ENCODE results near the gene TTC4. TPM values are rescaled to one million over a fixed set of nuclear protein-coding genes. Genes with fewer than 3 reads are reported as not detected.

The TTC4 gene
- total RNA-seq, 1 donor from 2014 or later = 13.2 TPM

GRCh38 chr1:54742282-54742681 is 26.6 kb downstream of the TTC4 start:
- intact Hi-C loops (cut with micrococcal nuclease) = no loop called here
- ATAC-seq = peak; percentile 25
- DNase-seq = no peak

- DNase-seq (no peak), ATAC-seq (peak; percentile 54)
- intact Hi-C loops (cut with micrococcal nuclease) = no loop called here
These were observed 28.0 kb downstream of the TTC4 start for GRCh38 chr1:54743416-54744226.

GRCh38 chr1:54744696-54745095 is 29.0 kb downstream of the TTC4 start:
- intact Hi-C loops (cut with micrococcal nuclease) = no loop called here
- DNase-seq (no peak), ATAC-seq (no peak)

- intact Hi-C loops (cut with micrococcal nuclease) = no loop called here
- ATAC-seq = no peak
- no peak for DNase-seq
These were observed 29.6 kb downstream of the TTC4 start for GRCh38 chr1:54745274-54745673.

DNA sequence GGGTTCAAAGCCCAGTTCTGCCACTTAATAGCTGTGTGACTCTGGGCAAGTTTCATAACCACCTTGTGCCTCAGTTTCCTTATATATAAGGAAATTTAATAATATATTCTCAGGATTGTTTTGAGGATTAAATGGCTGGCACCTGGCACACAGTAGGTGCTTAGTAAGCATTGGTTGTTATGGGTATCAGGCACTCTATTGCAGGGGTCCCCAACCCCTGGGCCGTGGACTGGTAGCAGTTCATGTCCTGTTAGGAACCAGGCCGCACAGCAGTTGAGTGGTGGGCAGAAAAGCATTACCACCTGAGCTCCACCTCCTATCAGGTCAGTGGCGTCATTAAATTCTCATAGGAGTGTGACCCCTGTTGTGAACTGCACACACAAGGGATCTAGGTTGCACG is 30.2 kb downstream of the TTC4 start:
- intact Hi-C loops (cut with micrococcal nuclease) = no loop called here
- no peak for ATAC-seq
- DNase-seq = no peak

- intact Hi-C loops (cut with micrococcal nuclease) = no loop called here
- DNase-seq (no peak), ATAC-seq (no peak)
These were observed 32.6 kb downstream of the TTC4 start for GRCh38 chr1:54748094-54748835.

GRCh38 chr1:54750596-54750995 is 34.9 kb downstream of the TTC4 start:
- no peak for ATAC-seq
- intact Hi-C loops (cut with micrococcal nuclease) = no loop called here
- no peak for DNase-seq

DNA sequence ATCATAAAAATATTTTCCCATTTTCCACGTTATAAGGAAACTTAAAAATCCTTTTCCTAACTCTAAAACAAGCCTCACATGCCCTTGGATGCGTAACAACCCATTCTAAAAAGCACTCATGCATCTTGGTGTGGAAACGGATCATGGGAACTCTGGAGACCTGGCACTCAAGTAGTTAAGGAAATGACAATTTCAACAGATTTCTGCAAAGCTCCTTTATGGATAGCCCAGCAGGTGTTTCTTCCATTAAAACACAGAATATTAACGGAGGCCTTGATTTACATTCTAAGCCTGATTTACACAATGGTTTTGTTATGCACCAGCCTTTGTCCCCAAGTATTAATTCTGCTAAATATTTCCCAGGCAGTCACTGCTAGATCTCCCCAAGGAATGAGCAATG is 35.8 kb downstream of the TTC4 start:
- no peak for ATAC-seq
- intact Hi-C loops (cut with micrococcal nuclease) = no loop called here
- DNase-seq = no peak

DNA sequence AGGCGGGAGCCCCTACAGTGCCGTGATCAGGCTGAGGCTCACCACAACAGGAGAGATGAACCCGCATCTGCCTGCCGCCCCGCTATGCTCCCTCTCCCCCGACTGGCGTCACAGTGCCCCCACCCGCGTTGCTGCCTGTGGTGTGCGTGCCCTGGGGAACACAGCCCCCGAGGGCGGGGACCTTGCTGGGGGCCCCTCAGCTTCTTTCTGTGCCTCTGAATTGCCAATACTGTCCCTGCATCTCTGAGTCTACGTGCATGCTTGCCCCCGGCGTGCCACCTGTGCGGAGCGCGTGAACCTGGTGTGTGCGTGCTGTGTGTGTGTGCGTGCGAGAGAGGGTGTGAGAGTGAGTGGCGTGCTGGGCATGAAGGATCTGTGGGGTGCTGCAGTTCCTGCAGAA is 38.4 kb downstream of the TTC4 start:
- DNase-seq (no peak), ATAC-seq (no peak)
- intact Hi-C loops (cut with micrococcal nuclease) = no loop called here

- ATAC-seq (no peak), DNase-seq (no peak)
- intact Hi-C loops (cut with micrococcal nuclease) = no loop called here
These were observed 39.0 kb downstream of the TTC4 start for GRCh38 chr1:54754486-54755285.

- DNase-seq (no peak), ATAC-seq (no peak)
- intact Hi-C loops (cut with micrococcal nuclease) = no loop called here
These were observed 42.2 kb downstream of the TTC4 start for GRCh38 chr1:54757833-54758232.

DNA sequence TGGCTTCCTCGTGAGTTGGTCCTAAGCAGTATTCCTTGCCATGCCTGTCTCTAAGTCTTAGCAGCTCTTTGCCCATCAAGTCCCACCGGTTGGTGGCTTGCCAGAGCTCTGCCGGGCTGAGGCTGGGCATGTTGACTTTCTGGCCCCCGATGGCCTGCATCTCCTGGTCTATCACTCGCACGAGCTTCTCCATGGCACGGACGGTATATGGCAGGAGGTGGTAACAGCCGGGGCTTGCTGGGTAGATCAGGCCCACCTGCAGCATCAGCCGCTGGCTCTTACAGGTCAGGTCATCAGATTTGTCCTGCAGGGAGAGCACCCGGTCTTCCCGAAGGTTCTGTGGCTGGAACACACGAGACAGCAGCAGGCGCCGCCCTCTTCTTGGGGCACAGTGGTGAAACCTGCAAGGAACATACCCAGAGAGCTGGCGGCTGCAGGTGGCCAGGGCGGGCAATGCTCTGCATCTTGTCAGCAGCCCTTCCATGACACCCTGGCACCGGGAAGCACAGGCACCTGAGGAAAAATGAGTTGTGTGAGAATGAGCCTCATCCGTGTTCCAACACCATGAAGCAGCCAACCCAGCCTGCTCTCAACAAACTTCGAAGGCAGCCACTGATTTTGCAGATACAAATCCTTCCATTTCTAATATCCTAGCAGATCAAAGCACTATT is 43.2 kb downstream of the TTC4 start:
- ATAC-seq (no peak), DNase-seq (no peak)
- intact Hi-C loops (cut with micrococcal nuclease) = no loop called here

DNA sequence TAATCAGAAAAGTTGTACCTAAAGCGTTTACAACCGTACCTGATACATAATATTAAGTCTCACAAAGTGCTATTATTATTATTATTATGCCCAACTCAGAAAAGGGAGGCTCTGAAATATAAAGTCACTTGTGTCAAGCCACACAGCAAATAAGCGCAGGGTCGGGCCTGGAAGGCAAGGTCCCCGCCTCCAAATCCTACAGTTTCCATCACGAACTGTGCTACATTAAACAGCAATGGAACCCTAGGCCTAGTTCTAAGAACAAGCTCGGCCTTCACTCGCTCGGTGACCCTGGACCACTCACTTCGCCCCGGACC is 48.1 kb downstream of the TTC4 start:
- intact Hi-C loops (cut with micrococcal nuclease) = no loop called here
- DNase-seq (no peak), ATAC-seq (no peak)

DNA sequence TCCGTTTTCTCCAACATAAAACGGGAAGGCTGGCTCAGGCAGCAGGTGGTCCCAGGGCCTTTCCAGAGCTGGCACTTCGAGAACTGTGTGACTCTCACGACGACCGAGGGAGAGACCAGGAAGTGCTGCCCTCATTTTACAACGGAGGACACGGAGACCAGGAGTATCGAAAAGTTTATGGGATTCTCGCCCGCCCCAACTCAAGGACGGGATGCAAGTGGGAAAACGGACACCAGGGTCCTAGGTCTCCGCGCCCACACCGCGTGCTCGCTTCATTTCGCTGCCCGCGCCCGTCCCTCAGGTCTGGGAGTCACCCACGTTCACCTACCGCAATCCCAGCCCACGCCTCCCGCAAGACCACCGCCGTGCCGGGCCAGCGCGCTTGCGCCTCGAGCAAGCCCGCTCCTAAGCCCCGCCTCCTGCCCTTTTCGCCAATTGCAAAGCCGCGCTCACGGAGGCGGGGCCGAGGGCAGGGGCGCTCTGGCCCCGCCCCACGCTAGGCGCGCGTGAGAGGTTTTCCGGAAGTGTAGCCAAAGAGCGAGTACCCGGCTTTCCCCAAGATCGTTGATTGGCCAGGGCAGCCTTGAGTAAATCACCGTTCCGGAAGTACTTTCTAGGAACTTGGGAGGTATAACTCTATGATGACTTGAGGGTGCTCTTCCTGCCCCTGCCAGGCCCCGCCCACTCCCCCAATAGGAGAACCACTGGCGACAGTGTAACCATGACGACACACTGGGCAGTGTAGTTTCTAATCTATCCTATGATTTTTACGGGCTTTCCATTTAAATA is 48.7 kb downstream of the TTC4 start, which contains the start of gene PARS2:
PARS2 (minus strand) TSS at position 391 of the 789 bp plus-strand sequence. CDS start 5,362 bp downstream, outside the sequence.
- intact Hi-C loops (cut with micrococcal nuclease) = no loop called here
- DNase-seq = peak; percentile 98
- ATAC-seq = peak; percentile 98

- peak; percentile 34 for ATAC-seq
- intact Hi-C loops (cut with micrococcal nuclease) = no loop called here
These were observed 49.4 kb downstream of the TTC4 start for GRCh38 chr1:54764922-54765561.

DNA sequence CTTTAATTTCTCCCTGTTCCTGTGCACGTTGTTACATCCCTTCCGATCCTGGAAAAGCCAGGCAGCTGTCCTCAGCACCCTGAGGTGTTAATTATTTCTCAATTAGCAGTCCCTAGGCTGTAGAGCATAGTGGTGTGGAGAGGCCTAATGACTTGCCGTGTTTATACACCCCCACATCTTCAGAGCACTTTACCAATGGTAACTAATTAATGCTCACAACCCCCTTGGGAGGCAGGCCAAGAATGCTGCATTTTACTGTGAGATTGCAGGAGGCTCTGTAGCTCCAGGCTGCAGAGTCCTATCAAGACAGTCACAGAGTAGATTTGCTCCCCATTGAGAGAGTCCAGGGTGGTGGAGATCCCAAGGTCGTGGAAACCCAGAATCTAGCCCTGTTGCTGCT is 51.1 kb downstream of the TTC4 start:
- ATAC-seq (no peak), DNase-seq (no peak)
- intact Hi-C loops (cut with micrococcal nuclease) = no loop called here

More at GRCh38 chr1:54764922-54765561, 49.4 kb downstream of the TTC4 start:
- DNase-seq = no peak

DNA sequence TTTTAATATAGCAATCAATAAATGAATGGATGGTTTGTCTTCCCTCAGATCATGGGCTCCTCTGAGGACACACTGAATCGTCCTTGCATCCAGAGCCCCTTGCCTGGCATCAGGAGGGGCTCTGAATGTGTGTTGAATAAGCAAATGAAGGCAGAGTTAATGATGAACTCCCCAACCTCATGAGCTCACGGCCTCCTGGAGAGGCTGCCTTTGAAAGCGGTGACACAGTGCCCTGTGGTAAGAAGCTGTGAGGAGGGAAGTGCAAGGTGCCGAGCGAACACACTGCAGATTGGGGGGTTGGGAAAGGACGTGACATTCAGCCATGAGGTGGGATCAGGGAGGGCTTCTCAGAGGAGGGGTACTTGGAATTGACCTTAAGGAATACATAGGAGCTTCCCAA is 51.9 kb downstream of the TTC4 start:
- intact Hi-C loops (cut with micrococcal nuclease) = no loop called here
- DNase-seq (no peak), ATAC-seq (no peak)

- DNase-seq = no peak
- intact Hi-C loops (cut with micrococcal nuclease) = no loop called here
- no peak for ATAC-seq
These were observed 52.4 kb downstream of the TTC4 start for GRCh38 chr1:54768093-54768492.
